ENCODE measurements around the gene MANBA. TPM values are rescaled to one million over a fixed set of nuclear protein-coding genes. Genes with fewer than 3 reads are reported as not detected.

Gene MANBA
- total and polyA plus RNA-seq, 9 donors: 15.6 to 32.7 (median 24.5) TPM

- TF ChIP-seq POLR2A (IDR thresholded peaks at IDR 0.05) (no peak), EP300 (IDR thresholded peaks at IDR 0.05) (no peak), CTCF (IDR thresholded peaks at IDR 0.05) (no peak)
- Histone ChIP-seq H3K27me3 (no peaks in the 10 kb centered on the region), H3K4me3 (no peak overlapping the region), H3K4me1 (ENCODE audit: insufficient read depth) (no peaks in the 10 kb centered on the region), H3K36me3 (no peaks in the 10 kb centered on the region), H3K27ac (no peak overlapping the region), H3K9me3 (no peaks in the 10 kb centered on the region)
- WGBS, 3 donors: 87 to 91% (median 91%) methylated on average over 4 of the region's 4 CpGs
- no peak for DNase-seq
- intact Hi-C loops (cut with DNase I): no loop called here
These were observed 12.1 kb upstream of the MANBA start for GRCh38 chr4:102772738-102773340.

- H3K4me3 ChIP-seq: no peak overlapping the region
- H3K27ac ChIP-seq: no peak overlapping the region
- no peaks in the 10 kb centered on the region for H3K4me1 ChIP-seq (ENCODE audit: insufficient read depth)
- no peaks in the 10 kb centered on the region for H3K9me3 ChIP-seq
- TF ChIP-seq EP300 (IDR thresholded peaks at IDR 0.05): no peak
- TF ChIP-seq POLR2A (IDR thresholded peaks at IDR 0.05): no peak
- TF ChIP-seq CTCF (IDR thresholded peaks at IDR 0.05): no peak
- no peaks in the 10 kb centered on the region for H3K36me3 ChIP-seq
- 42 to 60% (median 49%) methylated on average over 3 of the region's 3 CpGs for WGBS, 3 donors
- intact Hi-C loops (cut with DNase I): loop anchor here in 1 of 4 donors (10.0 kb wide), 1 partner anchor 50 kb away; no protein-coding TSS in a partner anchor
- H3K27me3 ChIP-seq: no peaks in the 10 kb centered on the region
- DNase-seq: no peak
These were observed 4.1 kb upstream of the MANBA start for GRCh38 chr4:102764901-102765300.

- Histone ChIP-seq H3K4me3 (peak overlapping the region; percentile 98), H3K36me3 (no peaks in the 10 kb centered on the region), H3K27me3 (no peaks in the 10 kb centered on the region), H3K9me3 (no peaks in the 10 kb centered on the region), H3K27ac (no peak overlapping the region), H3K4me1 (ENCODE audit: insufficient read depth) (no peaks in the 10 kb centered on the region)
- WGBS, 3 donors: 12 to 37% (median 16%) methylated on average over 14 of the region's 14 CpGs
- intact Hi-C loops (cut with DNase I): loop anchor here in 1 of 4 donors (10.0 kb wide), 1 partner anchor 53 kb away; no protein-coding TSS in a partner anchor
- no peak for DNase-seq
- TF ChIP-seq CTCF (IDR thresholded peaks at IDR 0.05): no peak
- TF ChIP-seq POLR2A (IDR thresholded peaks at IDR 0.05): no peak
- TF ChIP-seq EP300 (IDR thresholded peaks at IDR 0.05): no peak
These were observed 1.1 kb upstream of the MANBA start for GRCh38 chr4:102761906-102762305.

- no peak for TF ChIP-seq EP300 (IDR thresholded peaks at IDR 0.05)
- Histone ChIP-seq H3K27me3 (no peaks in the 10 kb centered on the region), H3K27ac (peak overlapping the region; percentile 9 to 50), H3K4me3 (peak overlapping the region; percentile 98), H3K36me3 (no peaks in the 10 kb centered on the region), H3K9me3 (no peaks in the 10 kb centered on the region), H3K4me1 (ENCODE audit: insufficient read depth) (no peaks in the 10 kb centered on the region)
- intact Hi-C loops (cut with DNase I): loop anchor here in 1 of 4 donors (10.0 kb wide), 1 partner anchor 54 kb away; no protein-coding TSS in a partner anchor
- WGBS, 3 donors: 0 to 1% (median 0%) methylated on average over 15 of the region's 15 CpGs
- peak in 3 of 5 donors; percentile 10 to 34 (median 33) for DNase-seq
These were observed 531 bp upstream of the MANBA start for GRCh38 chr4:102761296-102761701.

Data from ovary (tissue), 9 donors.